Neural cell (in vitro differentiated cells): ENCODE measurements around the gene GSC. TPM values are rescaled to one million over a fixed set of nuclear protein-coding genes. Genes with fewer than 3 reads are reported as not detected.

Experiments used
- H2AFZ ChIP-seq: fragments of 200-600, 300-800 bp; sonication (generic), shearing (Covaris generic); 2 replicates; pipeline ENCODE4 v1.6.0; 2014; ENCODE audit warnings: low read depth, mild to moderate bottlenecking, antibody characterized with exemption, low read length, moderate library complexity
- H3F3A ChIP-seq: fragments of 200-600 bp; shearing (Covaris generic); 2 replicates; pipeline ENCODE4 v1.6.1; 2016; ENCODE audit warnings: mild to moderate bottlenecking, moderate library complexity, mixed read lengths, antibody characterized with exemption, low read length; ENCODE audit not compliant: insufficient read depth, poor library complexity, severe bottlenecking
- H3K27ac ChIP-seq: fragments of 200-600, 300-800 bp; sonication (generic), shearing (Covaris generic); 2 replicates; pipeline ENCODE4 v1.5.1; 2014; ENCODE audit warnings: mild to moderate bottlenecking, low read length, moderate library complexity
- H3K27me3 ChIP-seq: fragments of 300-800, 200-600 bp; sonication (generic), shearing (Covaris generic); 2 replicates; pipeline ENCODE4 v1.6.0; 2014; ENCODE audit warnings: mild to moderate bottlenecking, low read depth, low read length, moderate library complexity; ENCODE audit not compliant: insufficient read depth
- H3K36me3 ChIP-seq: fragments of 300-800, 200-600 bp; sonication (generic), shearing (Covaris generic); 2 replicates; pipeline ENCODE4 v1.5.1; 2014; ENCODE audit warnings: mild to moderate bottlenecking, antibody characterized with exemption, low read length, moderate library complexity; ENCODE audit not compliant: insufficient read depth
- H3K4me2 ChIP-seq: fragments of 300-800, 200-600 bp; sonication (generic), shearing (Covaris generic); 2 replicates; pipeline ENCODE4 v1.6.0; 2014; ENCODE audit warnings: mild to moderate bottlenecking, low read length
- H3K4me3 ChIP-seq: fragments of 300-800, 200-600 bp; sonication (generic), shearing (Covaris generic); 2 replicates; pipeline ENCODE4 v1.5.1; 2014; ENCODE audit warnings: mild to moderate bottlenecking, low read length, moderate library complexity
- H3K79me2 ChIP-seq: fragments of 200-600 bp; shearing (Covaris generic); replicated peaks from 2 replicates; pipeline ENCODE4 v1.6.0; 2014; ENCODE audit warnings: mild to moderate bottlenecking, low read length, moderate library complexity; ENCODE audit not compliant: insufficient read depth
- H3K9ac ChIP-seq: fragments of 300-800, 200-600 bp; sonication (generic), shearing (Covaris generic); 2 replicates; pipeline ENCODE4 v1.6.1; 2016; ENCODE audit warnings: mild to moderate bottlenecking, low read length, mixed read lengths
- H3K9me2 ChIP-seq: fragments of 200-600 bp; shearing (Covaris generic); 2 replicates; pipeline ENCODE4 v1.6.1; 2016; ENCODE audit warnings: mild to moderate bottlenecking, low read length, mixed read lengths; ENCODE audit not compliant: insufficient read depth
- H3K9me3 ChIP-seq: fragments of 200-600, 300-800 bp; sonication (generic), shearing (Covaris generic); 2 replicates; pipeline ENCODE4 v1.6.1; 2016; ENCODE audit warnings: mild to moderate bottlenecking, mixed run types, low read length, moderate library complexity, mixed read lengths
- H4K20me1 ChIP-seq: fragments of 200-600 bp; shearing (Covaris generic); 2 replicates; pipeline ENCODE4 v1.6.1; 2016; ENCODE audit warnings: mild to moderate bottlenecking, mixed run types; ENCODE audit not compliant: insufficient read depth
- CTCF ChIP-seq: fragments of 450-650 bp; IDR thresholded peaks from 2 replicates; pipeline ENCODE4 v1.5.1; 2014; ENCODE audit warnings: antibody characterized with exemption, mild to moderate bottlenecking, moderate library complexity; ENCODE audit not compliant: poor library complexity, severe bottlenecking
- EP300 ChIP-seq: fragments of 450-650 bp; conservative IDR thresholded peaks from 2 replicates; pipeline ENCODE4 v1.6.1; 2014; ENCODE audit warnings: antibody characterized with exemption, mild to moderate bottlenecking, moderate library complexity; ENCODE audit not compliant: poor library complexity, severe bottlenecking
- EZH2 ChIP-seq: fragments of 200-600, 300-800 bp; shearing (Covaris generic), sonication (generic); IDR thresholded peaks from 2 replicates; pipeline ENCODE4 v1.6.1; 2014; ENCODE audit warnings: antibody characterized with exemption, low read length, borderline replicate concordance, mild to moderate bottlenecking; ENCODE audit not compliant: insufficient read depth, poor library complexity, severe bottlenecking
- MXI1 ChIP-seq: fragments of 450-650 bp; conservative IDR thresholded peaks from 2 replicates; pipeline ENCODE4 v1.6.1; 2014; ENCODE audit warnings: antibody characterized with exemption, mild to moderate bottlenecking; ENCODE audit not compliant: poor library complexity, severe bottlenecking
- POLR2AphosphoS5 ChIP-seq: IDR thresholded peaks from 2 replicates; pipeline ENCODE4 v1.6.1; 2012
- RAD21 ChIP-seq: fragments of 450-650 bp; conservative IDR thresholded peaks from 2 replicates; pipeline ENCODE4 v1.6.1; 2014; ENCODE audit warnings: antibody characterized with exemption, mild to moderate bottlenecking, moderate library complexity
- SMC3 ChIP-seq: fragments of 450-650 bp; conservative IDR thresholded peaks from 2 replicates; pipeline ENCODE4 v1.6.1; 2014; ENCODE audit warnings: antibody characterized with exemption, mild to moderate bottlenecking, moderate library complexity; ENCODE audit not compliant: poor library complexity
- TAF1 ChIP-seq: IDR thresholded peaks from 2 replicates; pipeline ENCODE4 v1.6.1; 2012; ENCODE audit warnings: low read depth
- polyA plus RNA-seq: library from polyadenylated mRNA; depleted of rRNA; stranded (reverse); fragments of >200 nt; gene quantifications from 2 replicates; pipeline ENCODE4 v1.2.3, GENCODE V29; 2014
- TF ChIP-seq, protein P1 (sequence below): IDR thresholded peaks from 2 replicates; pipeline ENCODE4 v1.6.1; 2012; ENCODE audit warnings: borderline replicate concordance

The GSC gene
- polyA plus RNA-seq, 1 donor from 2014 or later: 0.45 TPM

DNA sequence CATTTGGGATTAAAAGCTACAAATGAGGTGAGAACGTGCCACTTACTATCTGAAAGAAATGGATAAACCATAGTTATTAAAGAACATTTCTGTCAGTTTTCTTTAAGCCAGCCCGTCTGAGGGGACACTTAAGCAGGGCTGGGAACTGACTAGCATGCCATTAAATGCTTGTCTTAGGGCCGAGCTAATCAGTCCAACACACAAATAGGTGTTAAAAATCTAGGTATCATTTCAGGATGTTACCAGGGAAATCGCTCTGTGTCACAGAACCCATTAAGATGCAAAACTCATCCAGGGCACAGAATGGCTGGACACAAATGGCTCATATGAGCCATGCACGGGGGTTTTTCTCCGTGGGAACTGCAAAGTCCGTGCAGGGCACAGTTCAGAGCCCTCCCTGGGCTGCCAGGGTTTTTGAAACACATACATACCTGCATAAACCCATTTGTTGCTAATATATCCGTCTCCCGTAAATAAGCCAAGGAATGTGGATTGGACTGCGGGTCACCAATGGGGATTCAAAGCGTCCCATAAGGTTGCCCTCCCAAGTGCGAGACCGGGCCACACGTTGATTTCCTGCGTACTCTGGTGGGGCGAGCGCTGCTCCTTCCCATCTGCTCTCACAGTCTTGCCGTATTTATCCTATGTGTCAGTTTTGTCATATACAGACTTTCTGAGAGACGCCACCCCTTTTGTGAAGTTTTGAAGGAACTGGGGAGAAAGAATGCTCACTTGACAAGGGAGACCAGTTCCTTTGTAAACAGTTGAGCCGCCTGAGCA is 5.4 kb upstream of the GSC start:
- H3K27ac ChIP-seq: no peak overlapping the region
- H3K9ac ChIP-seq: no peak overlapping the region
- no peaks in the 10 kb centered on the region for H3K79me2 ChIP-seq
- no peaks in the 10 kb centered on the region for H3F3A ChIP-seq
- H3K9me3 ChIP-seq: no peaks in the 10 kb centered on the region
- no peaks in the 10 kb centered on the region for H3K9me2 ChIP-seq
- no peak overlapping the region for H3K4me3 ChIP-seq
- H3K4me2 ChIP-seq: no peak overlapping the region
- TF ChIP-seq EZH2: no peak
- no peak for TF ChIP-seq CTCF
- no peak for TF ChIP-seq SMC3
- no peak for TF ChIP-seq MXI1
- TF ChIP-seq, protein P1, sequence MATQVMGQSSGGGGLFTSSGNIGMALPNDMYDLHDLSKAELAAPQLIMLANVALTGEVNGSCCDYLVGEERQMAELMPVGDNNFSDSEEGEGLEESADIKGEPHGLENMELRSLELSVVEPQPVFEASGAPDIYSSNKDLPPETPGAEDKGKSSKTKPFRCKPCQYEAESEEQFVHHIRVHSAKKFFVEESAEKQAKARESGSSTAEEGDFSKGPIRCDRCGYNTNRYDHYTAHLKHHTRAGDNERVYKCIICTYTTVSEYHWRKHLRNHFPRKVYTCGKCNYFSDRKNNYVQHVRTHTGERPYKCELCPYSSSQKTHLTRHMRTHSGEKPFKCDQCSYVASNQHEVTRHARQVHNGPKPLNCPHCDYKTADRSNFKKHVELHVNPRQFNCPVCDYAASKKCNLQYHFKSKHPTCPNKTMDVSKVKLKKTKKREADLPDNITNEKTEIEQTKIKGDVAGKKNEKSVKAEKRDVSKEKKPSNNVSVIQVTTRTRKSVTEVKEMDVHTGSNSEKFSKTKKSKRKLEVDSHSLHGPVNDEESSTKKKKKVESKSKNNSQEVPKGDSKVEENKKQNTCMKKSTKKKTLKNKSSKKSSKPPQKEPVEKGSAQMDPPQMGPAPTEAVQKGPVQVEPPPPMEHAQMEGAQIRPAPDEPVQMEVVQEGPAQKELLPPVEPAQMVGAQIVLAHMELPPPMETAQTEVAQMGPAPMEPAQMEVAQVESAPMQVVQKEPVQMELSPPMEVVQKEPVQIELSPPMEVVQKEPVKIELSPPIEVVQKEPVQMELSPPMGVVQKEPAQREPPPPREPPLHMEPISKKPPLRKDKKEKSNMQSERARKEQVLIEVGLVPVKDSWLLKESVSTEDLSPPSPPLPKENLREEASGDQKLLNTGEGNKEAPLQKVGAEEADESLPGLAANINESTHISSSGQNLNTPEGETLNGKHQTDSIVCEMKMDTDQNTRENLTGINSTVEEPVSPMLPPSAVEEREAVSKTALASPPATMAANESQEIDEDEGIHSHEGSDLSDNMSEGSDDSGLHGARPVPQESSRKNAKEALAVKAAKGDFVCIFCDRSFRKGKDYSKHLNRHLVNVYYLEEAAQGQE: no peak
- no peak for TF ChIP-seq TAF1
- no peak for TF ChIP-seq EP300
- TF ChIP-seq RAD21: no peak
- no peak for TF ChIP-seq POLR2AphosphoS5
- H2AFZ ChIP-seq: no peak overlapping the region
- no peaks in the 10 kb centered on the region for H3K36me3 ChIP-seq
- peaks cover 84% of the 10 kb centered on the region for H3K27me3 ChIP-seq
- H4K20me1 ChIP-seq: no peaks in the 10 kb centered on the region

DNA sequence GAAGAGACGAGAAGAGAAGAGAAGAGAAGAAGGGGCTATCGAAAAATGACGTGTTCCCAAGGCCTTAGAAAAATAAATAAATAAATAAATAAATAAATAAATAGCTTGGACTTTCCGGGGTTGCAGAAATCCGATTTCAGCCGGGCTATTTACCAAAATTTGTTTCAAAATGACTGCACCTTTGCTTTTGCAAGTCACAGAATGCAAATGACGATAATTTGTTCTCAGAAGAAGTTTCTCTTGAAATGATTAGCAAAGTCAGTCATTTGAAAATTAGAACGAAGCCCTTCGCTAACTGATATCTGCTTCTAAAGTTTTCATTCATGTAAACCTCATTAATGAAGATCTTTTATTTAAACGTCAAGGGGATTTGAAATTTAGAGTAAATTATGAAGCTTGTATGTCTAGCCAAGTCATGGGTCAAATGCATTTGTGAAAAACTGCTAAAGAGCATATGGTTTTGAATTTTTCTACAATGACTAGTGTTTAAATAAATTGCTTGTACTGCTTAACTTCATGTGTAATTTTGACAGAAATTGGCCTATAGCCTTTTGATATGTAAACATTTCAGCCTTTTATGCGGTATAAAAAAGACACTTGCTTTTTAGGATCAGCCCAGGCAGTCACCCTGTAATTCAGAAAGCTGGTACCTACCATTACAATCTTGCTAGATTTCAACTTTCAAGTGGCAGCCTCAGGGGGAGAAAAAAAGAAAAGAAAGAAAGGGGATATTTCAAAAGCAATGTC is 4.6 kb upstream of the GSC start:
- no peak overlapping the region for H2AFZ ChIP-seq
- TF ChIP-seq CTCF (no peak), SMC3 (no peak), EP300 (no peak), RAD21 (no peak), POLR2AphosphoS5 (no peak), MXI1 (no peak), EZH2 (no peak), TAF1 (no peak)
- TF ChIP-seq, protein P1: no peak
- H3K27me3 ChIP-seq: peaks cover 92% of the 10 kb centered on the region
- H3K36me3 ChIP-seq: no peaks in the 10 kb centered on the region
- H3K79me2 ChIP-seq: no peaks in the 10 kb centered on the region
- H3K4me3 ChIP-seq: no peak overlapping the region
- H3K9ac ChIP-seq: no peak overlapping the region
- no peak overlapping the region for H3K27ac ChIP-seq
- H3K9me2 ChIP-seq: no peaks in the 10 kb centered on the region
- no peaks in the 10 kb centered on the region for H4K20me1 ChIP-seq
- H3K4me2 ChIP-seq: no peak overlapping the region
- H3F3A ChIP-seq: no peaks in the 10 kb centered on the region
- no peaks in the 10 kb centered on the region for H3K9me3 ChIP-seq
